Naive thymus-derived CD4-positive, alpha-beta T cell (primary cell): ENCODE results near the gene DIS3L. TPM values are rescaled to one million over a fixed set of nuclear protein-coding genes. Genes with fewer than 3 reads are reported as not detected.
A peak's percentile ranks its signal among the peaks of the same experiment; 100 is the strongest.

Experiments used
- ATAC-seq: fragments of 150-1000 bp; cut with Tn5 transposase; 2 replicates; pipeline ENCODE4 v1.10.0; 2021; ENCODE audit warnings: mild to moderate bottlenecking, moderate library complexity
- CTCF ChIA-PET: fragments of 350-600 bp; sonication (Branson Sonifier 250); formaldehyde crosslinking; loops from one replicate; lab custom pipeline; 2021; ENCODE audit warnings: antibody characterized with exemption; lab: Charles Lee
- POLR2A ChIA-PET: fragments of 350-600 bp; sonication (Branson Sonifier 250); formaldehyde crosslinking; loops from one replicate; lab custom pipeline; 2021; ENCODE audit warnings: antibody characterized with exemption, inconsistent platforms; lab: Charles Lee
- DNase-seq, 9 donors: peaks; one replicate each; pipeline versions ENCODE4 v3.0.0 to v3.0.0-alpha.2; 2020 to 2022; ENCODE audit warnings: mixed read lengths in 1 of 9
- H3K27ac ChIP-seq: one replicate; pipeline ENCODE4 v1.7.0; 2013; ENCODE audit warnings: mild to moderate bottlenecking, low read depth, low read length, moderate library complexity
- H3K27me3 ChIP-seq, 2 donors: one replicate each; pipeline ENCODE4 v1.7.0; 2013; ENCODE audit warnings: low read length in 2 of 2, mild to moderate bottlenecking in 2 of 2, moderate library complexity in 2 of 2; ENCODE audit not compliant: control insufficient read depth in 2 of 2, insufficient read depth in 2 of 2
- H3K36me3 ChIP-seq, 3 experiments: 1 replicate in 2 of 3; 2 replicates in 1 of 3; pipeline ENCODE4 v1.7.0; 2013; ENCODE audit warnings: low read length in 3 of 3, mild to moderate bottlenecking in 3 of 3, moderate library complexity in 1 of 3; ENCODE audit not compliant: insufficient read depth in 3 of 3, control insufficient read depth in 2 of 3
- H3K4me1 ChIP-seq, 2 donors: one replicate each; pipeline ENCODE4 v1.7.0; 2013; ENCODE audit warnings: low read length in 2 of 2, mild to moderate bottlenecking in 2 of 2, moderate library complexity in 1 of 2; ENCODE audit not compliant: control insufficient read depth in 2 of 2, insufficient read depth in 2 of 2
- H3K4me3 ChIP-seq: 2 replicates; pipeline ENCODE4 v1.7.0; 2013; ENCODE audit warnings: mild to moderate bottlenecking, low read length
- H3K9me3 ChIP-seq, 3 experiments: 1 replicate in 2 of 3; 2 replicates in 1 of 3; pipeline ENCODE4 v1.7.0; 2013; ENCODE audit warnings: low read length in 3 of 3; ENCODE audit not compliant: control insufficient read depth in 2 of 3
- H3K27ac Mint-ChIP-seq, 9 donors: one replicate each; pipeline ENCODE4 v1.8.0; 2020 to 2022; ENCODE audit warnings: mixed read lengths in 9 of 9, mild to moderate bottlenecking in 8 of 9, moderate library complexity in 5 of 9, inconsistent platforms in 2 of 9
- H3K27me3 Mint-ChIP-seq, 5 donors: one replicate each; pipeline ENCODE4 v1.8.0; 2021 to 2022; ENCODE audit warnings: mixed read lengths in 5 of 5, mild to moderate bottlenecking in 1 of 5
- H3K36me3 Mint-ChIP-seq, 5 donors: one replicate each; pipeline ENCODE4 v1.8.0; 2020 to 2022; ENCODE audit warnings: mixed read lengths in 5 of 5, mild to moderate bottlenecking in 3 of 5, inconsistent platforms in 1 of 5
- H3K4me1 Mint-ChIP-seq, 7 donors: one replicate each; pipeline ENCODE4 v1.8.0; 2020 to 2022; ENCODE audit warnings: mixed read lengths in 7 of 7, mild to moderate bottlenecking in 3 of 7, inconsistent platforms in 1 of 7
- H3K4me3 Mint-ChIP-seq, 10 donors: one replicate each; pipeline ENCODE4 v1.8.0; 2020 to 2022; ENCODE audit warnings: mild to moderate bottlenecking in 10 of 10, mixed read lengths in 10 of 10, moderate library complexity in 6 of 10, inconsistent platforms in 2 of 10
- H3K9me3 Mint-ChIP-seq, 11 donors: one replicate each; pipeline ENCODE4 v1.8.0; 2020 to 2022; ENCODE audit warnings: mixed read lengths in 11 of 11, mild to moderate bottlenecking in 4 of 11, inconsistent platforms in 1 of 11, moderate library complexity in 1 of 11
- intact Hi-C, 2 donors: fragments of 100-400 bp; cut with micrococcal nuclease; formaldehyde crosslinking; loops; one replicate each; pipeline ENCODE4 v1.15.1; 2023
- polyA plus RNA-seq, 2 donors: library from polyadenylated mRNA; unstranded; fragments of 300-500 nt; fragmentation: Illumina TruSeq; gene quantifications; one replicate each; pipeline ENCODE4 v1.2.3, GENCODE V29; 2021
- total RNA-seq, 6 experiments: library from RNA in 5 of 6; stranded (reverse) in 5 of 6; gene quantifications; 1 replicate in 5 of 6; 2 replicates in 1 of 6; pipeline ENCODE4 v1.2.3 and lab custom pipeline; 2021 to 2026

DIS3L gene
- total and polyA plus RNA-seq, 7 experiments from 2014 or later: 25.3 to 48.8 (median 38.1) TPM

GRCh38 chr15:66251790-66252684 lies 41.3 kb upstream of the DIS3L start:
- intact Hi-C loops: loop anchor here (1.0 to 5.0 kb wide), 4 partner anchors 35 to 246 kb away; partner anchors contain the start of genes DIS3L (in 1 of the 2) and SNAPC5 (in 1 of the 2)
- peak; percentile 73 for ATAC-seq
- DNase-seq: peak in 7 of 9 donors; percentile 22 to 63 (median 36)
- H3K27me3 Mint-ChIP-seq: peaks cover 54 to 89% (median 70%) of the 10 kb centered on the region in 5 donors
- Histone ChIP-seq H3K36me3 (no peaks in the 10 kb centered on the region), H3K9me3 (no peaks in the 10 kb centered on the region), H3K27me3 (peaks cover 3 to 28% of the 10 kb centered on the region in 2 donors), H3K4me3 (peak overlapping the region; percentile 76), H3K4me1 (peaks cover 0 to 14% of the 10 kb centered on the region in 2 donors), H3K27ac (no peak overlapping the region)
- no peaks in the 10 kb centered on the region for H3K9me3 Mint-ChIP-seq
- H3K27ac Mint-ChIP-seq: no peak overlapping the region
- H3K4me3 Mint-ChIP-seq: peak overlapping the region; percentile 58 to 96 (median 79)
- ChIA-PET CTCF (interaction anchor here (0.5 kb wide), 1 partner anchor 325 kb away, joined by 3 read pairs; no protein-coding TSS in a partner anchor), POLR2A (no interaction called here)
- H3K36me3 Mint-ChIP-seq: peaks cover 0 to 4% (median 3%) of the 10 kb centered on the region in 5 donors
- H3K4me1 Mint-ChIP-seq: peaks cover 7 to 28% (median 18%) of the 10 kb centered on the region in 7 donors

- CTCF ChIA-PET: no interaction called here
- Histone ChIP-seq H3K36me3 (no peaks in the 10 kb centered on the region), H3K4me3 (peak overlapping the region; percentile 76), H3K27me3 (peaks cover 3 to 28% of the 10 kb centered on the region in 2 donors), H3K4me1 (peaks cover 0 to 14% of the 10 kb centered on the region in 2 donors), H3K27ac (no peak overlapping the region), H3K9me3 (no peaks in the 10 kb centered on the region)
- peaks cover 7 to 28% (median 18%) of the 10 kb centered on the region in 7 donors for H3K4me1 Mint-ChIP-seq
- H3K36me3 Mint-ChIP-seq: peaks cover 0 to 4% (median 3%) of the 10 kb centered on the region in 5 donors
- H3K4me3 Mint-ChIP-seq: peak overlapping the region; percentile 65 to 96 (median 79)
- intact Hi-C loops: loop anchor here (1.0 to 5.0 kb wide), 4 partner anchors 34 to 245 kb away; partner anchors contain the start of genes DIS3L (in 1 of the 2) and SNAPC5 (in 1 of the 2)
- H3K9me3 Mint-ChIP-seq: no peaks in the 10 kb centered on the region
- peaks cover 56 to 88% (median 73%) of the 10 kb centered on the region in 5 donors for H3K27me3 Mint-ChIP-seq
- ATAC-seq: peak; percentile 49
- POLR2A ChIA-PET: no interaction called here
- DNase-seq: peak in 4 of 9 donors; percentile 7 to 39 (median 13)
- no peak overlapping the region for H3K27ac Mint-ChIP-seq
Observed at GRCh38 chr15:66252685-66253417, 40.5 kb upstream of the DIS3L start.

GRCh38 chr15:66253418-66254088 lies 39.8 kb upstream of the DIS3L start, which contains the start of gene MEGF11:
TSS of gene MEGF11 (minus strand) at chr15:66253750. CDS start at chr15:66128403, 125,347 bp downstream.
- peak in 2 of 9 donors; percentile 3 to 27 for DNase-seq
- Histone ChIP-seq H3K27me3 (peaks cover 3 to 28% of the 10 kb centered on the region in 2 donors), H3K9me3 (no peaks in the 10 kb centered on the region), H3K4me1 (peaks cover 0 to 14% of the 10 kb centered on the region in 2 donors), H3K27ac (no peak within 1 kb of the TSS), H3K36me3 (no peaks in the 10 kb centered on the region), H3K4me3 (peak within 1 kb of the TSS; percentile 76)
- Mint-ChIP-seq H3K9me3 (no peaks in the 10 kb centered on the region), H3K4me3 (peak within 1 kb of the TSS; percentile 83 to 96 (median 88)), H3K27me3 (peaks cover 53 to 86% (median 69%) of the 10 kb centered on the region in 5 donors), H3K27ac (peak within 1 kb of the TSS in 1 of 9 donors; percentile 50), H3K36me3 (peaks cover 0 to 4% (median 3%) of the 10 kb centered on the region in 5 donors), H3K4me1 (peaks cover 7 to 28% (median 18%) of the 10 kb centered on the region in 7 donors)
- ATAC-seq: no peak
- intact Hi-C loops: loop anchor here (2.0 to 5.0 kb wide), 2 partner anchors 33 to 39 kb away; partner anchors contain the start of gene DIS3L (in 1 of the 2)
- CTCF ChIA-PET: no interaction called here
- POLR2A ChIA-PET: no interaction called here

GRCh38 chr15:66254089-66254950 lies 39.0 kb upstream of the DIS3L start:
- Histone ChIP-seq H3K36me3 (no peaks in the 10 kb centered on the region), H3K27me3 (peaks cover 3 to 28% of the 10 kb centered on the region in 2 donors), H3K4me3 (peak overlapping the region; percentile 24), H3K9me3 (no peaks in the 10 kb centered on the region), H3K27ac (no peak overlapping the region), H3K4me1 (peaks cover 0 to 14% of the 10 kb centered on the region in 2 donors)
- Mint-ChIP-seq H3K9me3 (no peaks in the 10 kb centered on the region), H3K4me1 (peaks cover 7 to 28% (median 16%) of the 10 kb centered on the region in 7 donors), H3K36me3 (peaks cover 0 to 4% (median 3%) of the 10 kb centered on the region in 5 donors), H3K27me3 (peaks cover 53 to 82% (median 65%) of the 10 kb centered on the region in 5 donors), H3K4me3 (peak overlapping the region; percentile 78 to 96 (median 88)), H3K27ac (peak overlapping the region in 1 of 9 donors; percentile 50)
- POLR2A ChIA-PET: no interaction called here
- ATAC-seq (no peak), DNase-seq (no peak)
- intact Hi-C loops: loop anchor here in 1 of 2 donors (5.0 kb wide), 1 partner anchor 38 kb away; the partner anchor contains the start of gene DIS3L
- CTCF ChIA-PET: interaction anchor here (0.6 kb wide), 1 partner anchor 1106 kb away, joined by 3 read pairs; no protein-coding TSS in a partner anchor

GRCh38 chr15:66254951-66255676 lies 38.3 kb upstream of the DIS3L start:
- ChIA-PET POLR2A (no interaction called here), CTCF (interaction anchor here (0.6 to 1.5 kb wide), 2 partner anchors 15 to 1106 kb away, joined by 3 to 4 read pairs; no protein-coding TSS in a partner anchor)
- peaks cover 51 to 79% (median 59%) of the 10 kb centered on the region in 5 donors for H3K27me3 Mint-ChIP-seq
- H3K27ac Mint-ChIP-seq: no peak overlapping the region
- ATAC-seq: no peak
- peaks cover 3 to 26% of the 10 kb centered on the region in 2 donors for H3K27me3 ChIP-seq
- no peak overlapping the region for H3K27ac ChIP-seq
- H3K36me3 Mint-ChIP-seq: peaks cover 0 to 4% (median 3%) of the 10 kb centered on the region in 5 donors
- no peak overlapping the region for H3K4me3 ChIP-seq
- H3K36me3 ChIP-seq: no peaks in the 10 kb centered on the region
- no peaks in the 10 kb centered on the region for H3K9me3 Mint-ChIP-seq
- intact Hi-C loops: loop anchor here in 1 of 2 donors (5.0 kb wide), 1 partner anchor 37 kb away; the partner anchor contains the start of gene DIS3L
- H3K4me1 Mint-ChIP-seq: peaks cover 7 to 28% (median 16%) of the 10 kb centered on the region in 7 donors
- H3K9me3 ChIP-seq: no peaks in the 10 kb centered on the region
- peaks cover 0 to 14% of the 10 kb centered on the region in 2 donors for H3K4me1 ChIP-seq
- H3K4me3 Mint-ChIP-seq: peak overlapping the region in 6 of 10 donors; percentile 14 to 96 (median 64)
- no peak for DNase-seq
